HG02884 (cell line): ENCODE measurements around the gene COL10A1.
"Not testable (repeated sequence)": the region's sequence is repeated elsewhere in the genome, so short reads cannot be mapped to it uniquely, and the experiment has no call there.

Experiments
- ATAC-seq: cut with Tn5 transposase; IDR thresholded peaks from one replicate; pipeline ENCODE4 v1.9.1; 2021; ENCODE audit warnings: mild to moderate bottlenecking, moderate library complexity; ENCODE audit not compliant: unreplicated experiment

The COL10A1 gene

DNA sequence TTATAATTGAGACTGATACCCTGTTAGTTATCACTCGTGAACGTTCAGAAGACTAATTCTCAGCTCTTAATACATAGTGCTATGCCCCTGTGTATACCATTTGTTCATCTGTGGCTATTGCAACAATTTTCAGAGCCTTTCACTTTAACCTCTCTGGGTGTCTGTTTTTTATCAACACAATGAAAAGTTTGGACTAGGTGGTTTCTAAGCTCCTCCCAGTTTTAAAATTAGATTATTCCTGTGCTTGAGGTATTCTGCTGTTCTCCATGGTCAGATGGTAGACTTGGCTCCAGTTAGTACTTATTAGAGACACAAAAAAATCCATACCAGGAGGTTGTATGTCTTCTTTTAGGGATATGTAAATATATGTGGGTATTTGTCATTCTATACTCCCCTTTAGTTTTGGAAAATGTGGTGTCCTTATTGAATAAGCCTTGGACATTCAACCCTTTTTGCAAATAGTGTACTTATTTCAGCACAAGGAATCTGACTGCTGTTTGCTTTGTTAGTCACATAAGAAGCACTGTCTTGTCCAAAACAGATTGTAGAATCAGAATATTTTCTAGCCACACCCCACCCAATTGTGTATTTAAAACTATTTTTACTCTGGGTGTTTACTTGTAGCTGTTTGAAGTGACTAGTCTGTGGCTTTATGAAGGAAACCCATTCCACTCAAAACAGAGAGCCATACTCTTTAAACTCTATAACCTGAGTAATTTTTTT is 2.0 kb upstream of the COL10A1 start:
- ATAC-seq, result no peak

DNA sequence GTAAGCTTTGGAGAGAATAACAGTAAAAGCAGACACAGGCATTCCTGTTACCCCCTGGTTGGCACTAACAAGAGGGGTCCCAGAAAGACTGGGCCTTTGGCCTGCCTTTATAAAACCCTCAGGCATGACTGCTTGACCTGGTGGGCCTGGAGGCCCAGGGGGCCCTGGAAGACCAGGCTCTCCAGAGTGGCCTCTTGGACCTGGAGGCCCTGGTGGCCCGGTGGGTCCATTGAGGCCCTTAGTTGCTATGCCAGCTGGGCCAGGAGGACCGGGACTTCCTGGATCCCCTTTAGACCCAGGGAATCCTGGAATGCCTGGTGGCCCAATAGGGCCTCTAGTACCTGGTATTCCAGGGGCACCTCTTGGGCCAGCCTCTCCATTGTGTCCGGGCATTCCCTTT is 5.5 kb downstream of the COL10A1 start:
- ATAC-seq, result no peak

DNA sequence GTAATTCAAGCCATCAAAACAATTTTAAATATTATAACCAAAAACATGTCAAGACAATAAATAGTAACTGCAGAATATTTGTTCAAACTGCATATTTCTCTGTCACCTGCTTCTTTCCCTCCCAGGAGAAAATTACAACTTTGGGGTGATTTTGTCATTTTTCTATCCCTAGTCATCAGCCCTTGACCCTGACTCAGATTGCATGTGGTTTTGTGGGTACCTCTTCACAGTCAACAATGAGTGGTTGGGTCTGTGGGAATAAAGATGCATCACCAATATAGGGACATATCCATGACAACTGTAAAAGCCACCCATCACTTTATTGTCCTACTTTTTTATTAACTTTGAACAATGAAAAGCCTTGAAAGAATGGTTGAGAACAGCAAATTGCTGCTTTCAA is 7.3 kb downstream of the COL10A1 start:
- no peak for ATAC-seq

DNA sequence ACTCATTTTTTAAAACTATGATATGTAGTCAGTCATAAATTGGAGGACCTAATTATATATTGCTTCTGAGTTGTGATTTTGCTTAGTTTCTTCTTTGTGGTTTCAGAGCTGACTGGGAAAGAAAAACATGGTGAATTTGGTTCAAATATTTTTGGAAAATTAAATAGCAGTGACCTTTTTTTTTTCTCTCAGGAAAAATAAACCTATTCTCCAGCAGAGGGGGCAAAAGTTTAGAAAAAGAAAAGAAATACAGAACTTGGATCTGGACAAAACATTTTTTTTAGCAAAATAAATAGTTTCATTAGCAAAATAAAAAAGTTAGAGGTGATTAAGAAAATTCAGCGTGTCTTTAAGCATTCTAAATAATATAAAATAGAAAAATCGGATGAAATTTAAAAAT is 10.2 kb downstream of the COL10A1 start:
- no peak for ATAC-seq

DNA sequence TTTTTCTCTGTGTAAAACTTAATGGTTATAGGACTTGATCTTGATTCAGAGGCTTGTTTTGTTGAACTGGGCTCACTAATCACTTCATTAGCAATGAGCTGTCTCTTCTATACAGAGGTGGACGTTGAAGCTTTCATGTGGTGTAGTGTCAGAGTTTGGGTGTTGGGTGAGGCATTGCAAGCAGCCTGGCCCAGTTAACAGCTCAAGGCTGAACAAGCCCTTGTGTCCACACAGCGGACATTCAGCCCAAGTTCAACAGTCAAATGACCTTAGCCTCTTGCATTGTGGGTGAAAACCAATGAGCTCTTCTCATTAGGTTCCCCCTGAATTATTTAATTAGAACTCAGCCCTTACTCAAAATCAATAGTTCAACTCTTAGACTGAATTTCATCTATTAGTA is 12.5 kb downstream of the COL10A1 start:
- ATAC-seq, result no peak

DNA sequence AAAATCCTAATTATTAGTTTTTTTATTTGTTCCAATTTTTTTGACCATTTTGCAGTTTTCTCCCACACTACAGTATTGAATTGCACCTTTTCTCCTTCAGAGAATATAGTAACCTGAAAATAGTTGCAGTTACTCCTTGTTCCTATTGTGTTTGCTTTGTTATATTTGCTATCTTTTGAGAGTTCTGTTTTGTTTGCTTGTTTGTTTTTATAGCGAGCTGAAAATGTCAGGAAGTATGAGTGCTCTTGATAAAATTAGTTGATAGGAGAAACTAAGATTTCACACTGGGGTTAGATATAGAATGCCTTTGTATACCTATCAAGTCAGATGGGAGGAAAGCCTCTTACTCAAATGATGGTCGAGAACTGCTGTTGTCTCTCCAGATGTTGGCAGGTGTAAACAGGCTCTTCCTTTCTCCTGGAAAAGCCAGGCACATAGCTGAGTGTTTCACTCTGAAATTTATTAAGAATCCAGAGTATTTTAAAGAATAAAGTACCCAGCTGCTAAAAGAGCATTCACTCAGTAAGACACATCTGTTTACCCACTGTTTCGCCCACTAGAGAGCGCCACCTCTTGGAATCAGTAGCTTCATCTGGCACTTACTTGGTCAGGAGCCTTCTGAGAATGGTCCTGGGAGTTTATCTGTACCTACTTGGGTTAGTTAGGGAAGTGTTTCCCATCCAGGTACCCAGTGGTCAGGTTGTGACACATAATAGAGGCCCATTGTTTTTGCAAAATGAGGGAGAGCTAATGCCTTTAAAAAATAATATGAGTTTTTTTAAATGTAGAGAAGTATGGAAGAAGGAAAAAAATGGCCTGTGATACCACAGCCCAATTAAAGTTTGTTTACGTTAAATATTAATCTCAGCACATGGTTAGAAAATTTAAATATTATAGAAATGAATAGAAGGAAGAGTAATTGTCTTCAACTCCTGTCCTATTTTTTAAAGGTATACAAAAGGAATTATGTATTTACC is 14.1 kb downstream of the COL10A1 start:
- peak; percentile 76 for ATAC-seq

DNA sequence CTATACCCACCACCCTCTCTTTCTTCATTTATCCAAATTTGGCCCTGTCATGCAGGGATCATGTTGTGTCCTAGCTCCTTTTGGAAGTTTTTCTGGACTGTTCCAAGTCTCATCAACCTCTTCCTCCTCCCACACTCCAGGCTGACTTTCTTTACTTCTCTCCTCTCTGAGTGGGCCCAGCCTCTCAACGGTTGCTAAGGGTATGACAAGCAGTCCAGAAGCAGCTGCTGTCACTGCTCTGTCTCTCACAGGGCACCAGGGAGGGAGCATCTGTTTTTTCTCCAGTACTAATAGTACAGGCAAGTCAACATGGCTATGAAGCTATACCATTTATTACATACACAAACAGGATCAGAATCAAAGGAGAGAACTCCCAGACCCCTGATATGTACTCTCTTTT is 17.1 kb downstream of the COL10A1 start:
- no peak for ATAC-seq

DNA sequence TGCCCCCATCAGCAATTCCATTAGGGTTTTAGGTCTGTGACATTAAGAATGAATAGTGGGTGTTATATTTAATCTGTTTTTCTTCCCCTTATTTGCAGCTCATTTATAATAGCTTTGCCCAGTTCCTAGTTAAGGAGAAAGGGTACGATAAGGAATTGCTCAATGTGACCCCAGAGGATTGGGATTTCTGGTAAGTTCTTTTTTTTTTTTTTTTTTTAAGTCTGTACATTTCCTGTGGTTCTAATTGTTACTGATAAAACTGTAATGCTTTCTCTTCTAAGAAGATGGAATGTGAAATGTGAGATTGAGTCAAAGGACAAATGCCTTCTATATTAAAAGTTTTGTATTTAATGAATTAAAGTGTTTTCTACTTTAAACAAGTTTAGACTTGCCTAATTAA is 19.8 kb downstream of the COL10A1 start:
- no peak for ATAC-seq

DNA sequence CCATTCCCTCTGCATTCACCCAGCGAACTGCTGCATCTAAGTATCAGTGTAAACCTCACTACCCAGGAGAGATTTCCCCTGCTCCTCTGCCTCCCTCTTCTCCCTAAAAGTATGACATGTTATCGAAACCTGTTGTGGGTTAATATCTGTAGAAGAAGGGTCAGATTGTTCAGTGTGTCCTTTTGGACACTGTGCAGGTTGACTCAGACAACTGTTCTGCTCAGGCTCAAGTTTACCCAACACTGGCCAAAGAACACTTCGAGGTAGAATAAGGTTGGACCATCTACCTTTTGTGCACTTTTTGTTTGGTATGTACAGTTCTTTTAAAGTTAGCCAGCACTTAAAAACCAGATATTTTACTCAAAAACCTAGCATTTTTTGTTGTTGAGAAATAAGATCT is 20.7 kb downstream of the COL10A1 start:
- no peak for ATAC-seq

DNA sequence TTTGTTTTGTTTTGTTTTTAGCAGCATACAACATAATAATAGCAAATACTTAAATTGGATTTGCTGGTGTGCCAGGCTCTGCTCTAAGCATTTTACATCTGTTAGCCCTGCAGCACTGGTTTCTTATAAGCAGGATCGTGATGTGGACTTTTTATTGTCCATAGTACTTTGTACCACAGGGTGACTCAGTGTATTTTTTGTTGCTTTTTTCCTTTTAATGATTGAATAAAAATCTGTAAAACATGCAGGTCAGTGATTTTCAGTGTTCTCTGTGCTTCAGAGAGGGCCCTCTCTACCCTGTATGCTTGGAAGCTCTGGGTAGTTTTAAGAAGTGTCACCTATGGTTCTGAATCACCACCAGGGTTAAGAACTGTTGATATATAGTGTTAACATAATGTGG is 21.3 kb downstream of the COL10A1 start:
- no peak for ATAC-seq

DNA sequence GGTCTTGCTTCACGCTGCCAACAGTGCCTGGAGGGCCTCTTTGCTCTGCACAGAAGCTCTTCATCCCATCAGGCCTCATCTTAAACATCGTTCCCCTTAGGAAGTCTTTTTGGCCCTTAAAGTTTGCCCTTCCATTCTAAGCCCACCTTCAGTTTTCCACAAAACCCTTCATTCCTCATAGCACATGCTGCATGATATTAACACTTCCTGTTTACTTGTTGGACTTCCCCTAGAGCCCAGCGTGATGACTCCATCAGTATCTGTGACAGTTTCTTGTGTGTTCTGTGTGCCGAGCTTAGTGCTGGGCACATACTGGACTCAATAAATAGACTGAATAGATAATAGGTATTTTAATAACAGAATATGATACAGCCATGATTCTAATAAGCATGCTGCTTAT is 23.1 kb downstream of the COL10A1 start:
- ATAC-seq, result no peak

DNA sequence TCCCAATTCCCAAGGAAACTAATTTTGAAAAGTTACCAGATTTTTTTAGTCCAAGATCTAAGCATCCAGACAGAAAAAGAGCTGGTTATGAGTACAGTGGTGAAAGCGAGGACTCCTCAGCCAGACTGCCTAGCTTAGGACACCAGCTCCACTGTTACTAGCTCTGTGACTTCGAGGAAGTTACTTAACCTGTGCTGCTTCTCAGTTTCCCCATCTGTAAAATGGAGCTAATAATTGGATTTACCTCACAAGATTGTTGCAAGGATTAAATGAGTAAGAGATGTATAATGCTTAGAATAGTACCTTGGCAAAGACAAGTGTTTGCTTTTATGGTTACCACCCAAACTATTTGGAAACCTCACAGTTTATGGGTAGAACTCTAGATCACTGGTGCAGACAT is 24.1 kb downstream of the COL10A1 start:
- no peak for ATAC-seq

DNA sequence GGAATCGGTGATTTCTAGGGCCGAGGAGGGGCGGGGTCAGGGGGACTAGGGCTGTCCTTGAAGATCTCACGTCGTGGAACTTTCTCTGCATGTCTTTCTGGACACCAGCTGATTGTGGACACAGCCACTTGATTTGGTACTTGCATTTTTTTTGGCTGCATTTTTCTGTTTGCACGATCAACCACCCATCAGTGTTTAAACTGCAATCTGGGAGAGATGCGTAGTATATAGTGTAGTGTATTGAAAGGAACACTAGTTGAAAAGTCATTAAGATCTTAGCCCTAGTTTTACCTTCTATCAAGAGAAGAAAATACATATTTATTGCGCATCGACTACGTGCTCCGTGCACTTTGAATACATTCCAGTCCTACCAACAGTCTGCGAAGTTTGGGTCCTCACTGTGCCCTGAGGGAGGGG is 24.6 kb downstream of the COL10A1 start:
- peak; percentile 0 for ATAC-seq

DNA sequence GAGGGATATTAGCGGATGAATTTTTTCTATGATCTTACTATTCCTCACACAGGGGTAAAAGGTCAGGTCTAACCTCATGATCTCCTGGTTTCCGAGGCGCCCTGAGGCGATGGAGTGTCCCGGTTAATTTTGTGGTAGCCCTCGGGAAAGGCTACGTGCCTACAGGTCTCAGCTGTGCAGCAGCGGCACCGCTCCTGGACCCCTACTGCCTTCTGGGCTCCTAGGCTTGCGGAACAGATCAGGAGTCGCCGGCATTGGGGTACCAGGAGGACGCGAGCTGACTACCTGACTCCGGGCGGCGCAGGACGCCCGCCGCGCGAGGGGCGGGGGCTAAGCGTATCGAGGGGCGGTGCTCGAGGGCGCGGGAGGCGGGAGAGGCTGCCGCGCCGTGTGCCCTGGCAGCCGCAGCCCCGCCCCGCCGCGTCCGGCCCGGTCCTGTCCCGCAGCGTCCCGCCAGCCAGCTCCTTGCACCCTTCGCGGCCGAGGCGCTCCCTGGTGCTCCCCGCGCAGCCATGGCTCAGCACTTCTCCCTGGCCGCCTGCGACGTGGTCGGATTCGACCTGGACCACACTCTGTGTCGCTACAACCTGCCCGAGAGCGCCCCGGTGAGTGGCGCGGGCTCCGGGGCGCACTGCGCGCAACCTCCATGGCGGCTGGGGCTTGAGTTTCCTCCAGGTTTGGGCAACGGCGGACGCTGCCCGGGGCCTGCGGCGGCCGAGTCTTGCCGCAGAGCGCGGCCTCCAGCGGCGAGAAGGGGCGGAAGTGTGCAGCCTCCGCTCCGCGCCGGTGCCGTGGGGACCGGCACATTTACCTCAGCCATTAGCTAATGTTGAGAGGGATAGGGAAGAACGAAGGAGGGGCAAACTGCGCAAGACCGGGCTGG is 25.3 kb downstream of the COL10A1 start, which contains the start of gene NT5DC1:
TSS of gene NT5DC1 (plus strand) at position 435 of the 883 bp plus-strand sequence. CDS start at position 513, 78 bp downstream.
- ATAC-seq, result peak; percentile 79

DNA sequence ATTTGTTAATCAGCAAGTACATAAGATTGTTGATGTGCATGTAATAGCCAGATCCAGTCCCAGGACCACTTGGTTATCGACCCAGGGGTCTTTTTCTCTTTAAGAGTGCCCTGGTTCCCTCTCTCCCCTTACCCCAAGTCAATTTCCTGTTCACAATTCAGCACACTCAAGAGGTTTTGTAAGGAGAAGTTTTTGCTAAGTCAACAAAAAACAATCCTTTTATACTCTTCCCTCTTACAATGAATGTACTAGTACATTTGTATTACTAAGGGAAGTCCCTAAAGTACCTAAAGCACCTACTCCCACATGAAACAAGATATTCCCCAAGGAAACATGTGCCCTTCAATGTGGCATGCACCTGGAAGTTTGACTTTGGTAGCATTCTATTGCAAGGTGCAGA is 26.9 kb downstream of the COL10A1 start:
- no peak for ATAC-seq

DNA sequence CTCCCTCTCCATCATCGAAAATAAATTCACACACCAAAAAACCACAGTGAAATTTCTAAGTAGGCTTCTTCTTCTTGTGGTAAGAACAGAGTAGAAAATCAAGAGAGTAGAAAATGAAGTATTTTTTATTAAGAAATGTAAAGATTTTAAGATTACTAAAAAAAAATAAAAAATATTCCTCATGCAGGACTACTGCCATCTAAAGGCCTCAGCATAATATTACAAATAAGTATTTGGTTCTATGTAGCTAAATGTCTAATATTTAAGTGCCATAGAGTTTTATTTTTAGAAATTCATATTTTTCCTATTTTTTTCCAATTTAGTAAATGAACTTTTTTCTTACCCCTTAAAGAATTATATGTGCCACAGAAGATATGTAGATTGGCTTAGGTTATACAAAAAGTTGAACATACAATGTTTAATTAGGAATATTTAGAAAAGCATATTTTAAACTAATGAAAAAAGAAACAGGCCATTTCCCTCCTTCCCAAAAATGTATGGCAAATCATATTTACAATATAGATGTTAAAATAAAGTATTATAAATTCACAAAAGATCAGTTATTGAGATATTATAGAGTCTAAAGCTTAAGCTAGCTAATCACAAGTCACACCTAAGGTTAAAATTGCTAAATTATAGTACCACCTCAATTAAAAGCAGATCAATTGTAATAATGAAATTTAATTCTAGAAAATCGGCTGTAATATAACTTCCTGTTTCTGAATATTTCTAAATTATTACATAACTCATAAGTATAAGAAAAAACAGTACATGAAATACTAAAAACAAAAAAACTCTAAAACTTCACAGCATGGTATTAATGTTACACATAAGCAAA is 28.7 kb downstream of the COL10A1 start:
- ATAC-seq, result no peak

DNA sequence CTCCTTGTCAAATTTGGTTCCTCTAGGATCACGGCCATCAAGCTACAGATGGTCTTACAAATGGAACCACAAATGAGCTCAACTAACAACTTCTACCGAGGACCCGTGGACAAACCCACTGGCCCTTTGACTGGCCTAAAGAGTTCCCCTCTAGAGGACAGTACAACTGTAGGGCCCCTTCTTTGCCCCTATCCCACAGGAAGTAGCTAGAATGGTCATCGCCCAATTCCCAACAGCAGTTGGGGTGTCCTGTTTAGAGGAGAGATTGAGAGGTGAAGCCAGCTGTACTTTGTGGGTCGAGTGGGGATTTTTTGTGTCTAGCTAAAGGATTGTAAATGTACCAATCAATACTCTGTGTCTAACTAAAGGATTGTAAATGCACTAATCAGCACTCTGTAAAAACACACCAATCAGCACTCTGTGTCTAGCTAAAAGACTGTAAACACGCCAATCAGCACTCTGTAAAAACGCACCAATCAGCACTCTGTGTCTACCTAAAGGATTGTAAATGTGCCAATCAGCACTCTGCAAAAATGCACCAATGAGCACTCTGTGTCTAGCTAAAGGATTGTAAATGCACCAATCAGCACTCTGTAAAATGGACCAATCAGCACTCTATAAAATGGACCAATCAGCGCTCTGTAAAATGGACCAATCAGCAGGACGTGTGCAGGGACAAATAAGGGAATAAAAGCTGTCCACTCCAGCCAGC is 29.7 kb downstream of the COL10A1 start:
- not testable (repeated sequence) for ATAC-seq

DNA sequence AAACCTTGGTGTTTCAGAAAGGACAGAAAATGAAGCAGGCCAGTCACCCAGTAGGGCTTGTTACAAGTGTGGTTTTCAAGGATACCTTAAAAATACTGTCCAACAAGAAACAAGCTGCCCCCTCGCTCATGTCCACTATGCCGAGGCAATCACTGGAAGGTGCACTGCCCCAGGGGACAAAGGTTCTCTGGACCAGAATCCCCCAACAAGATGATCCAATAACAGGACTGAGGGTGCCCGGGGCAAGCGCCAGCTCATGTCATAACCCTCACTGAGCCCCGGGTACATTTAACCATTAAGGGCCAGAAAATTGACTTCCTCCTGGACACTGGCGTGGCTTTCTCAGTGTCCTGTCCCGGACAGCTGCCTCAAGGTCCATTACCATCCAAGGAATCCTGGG is 31.9 kb downstream of the COL10A1 start:
- ATAC-seq, result no peak

DNA sequence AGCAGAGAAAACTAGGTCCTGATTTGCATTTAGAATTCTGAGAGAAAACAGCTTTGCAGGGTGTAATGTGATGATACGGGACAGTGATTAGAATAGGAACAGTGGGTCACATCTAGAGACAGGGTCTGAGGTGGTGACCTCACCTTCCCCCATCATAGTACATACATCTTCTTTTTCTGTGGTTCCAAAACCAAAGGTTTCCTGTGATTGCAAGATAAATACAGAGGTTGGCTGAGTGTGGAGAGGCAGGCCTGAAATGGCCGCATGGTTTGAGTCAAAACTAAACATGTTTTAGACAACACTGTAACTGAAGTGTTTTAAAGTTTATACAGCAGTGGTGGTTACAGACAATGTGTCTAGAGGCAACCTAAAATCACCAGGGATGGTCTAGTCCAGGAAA is 35.7 kb downstream of the COL10A1 start:
- peak; percentile 68 for ATAC-seq
